ENCODE measurements around the gene NDUFV3.

DNA sequence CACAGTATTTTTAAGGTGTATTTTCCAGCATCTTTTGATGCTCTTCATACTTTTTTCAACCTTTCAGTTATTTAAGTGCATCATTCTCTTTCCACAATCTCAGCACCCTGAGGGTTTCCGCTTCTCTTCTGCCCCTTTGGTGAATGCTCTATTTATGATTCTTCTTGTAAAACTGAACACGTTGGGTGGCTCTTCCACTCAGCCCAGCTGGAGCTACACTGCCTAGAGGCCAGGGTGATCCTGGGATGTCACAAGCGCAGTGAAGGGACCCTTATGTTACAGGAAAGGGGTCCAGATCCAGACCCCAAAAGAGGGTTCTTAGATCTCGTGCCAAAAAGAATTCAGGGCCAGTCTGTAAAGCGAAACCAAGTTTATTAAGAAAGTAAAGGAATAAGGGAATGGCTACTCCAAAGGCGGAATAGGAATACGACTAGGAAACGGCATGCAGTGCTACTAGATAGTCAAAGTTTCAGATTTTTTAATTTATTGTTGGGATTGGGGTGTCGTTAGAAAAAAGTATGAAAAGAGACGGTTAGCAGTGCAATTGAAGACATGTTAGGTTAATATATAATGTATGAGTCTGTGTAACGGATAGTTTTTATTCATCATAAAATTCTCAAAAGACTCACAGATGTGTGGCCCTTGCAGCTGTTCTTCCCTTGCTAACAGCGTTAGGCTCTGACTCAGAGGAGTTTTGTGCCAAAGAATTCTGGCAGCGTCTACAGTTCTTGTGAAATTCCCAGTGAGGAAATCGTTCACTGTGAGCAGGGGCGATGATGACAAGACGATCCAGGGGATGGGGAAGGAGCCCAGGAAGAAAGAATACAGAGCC, 46.7 kb downstream of the NDUFV3 start:
- TF ChIP-seq, protein P1, sequence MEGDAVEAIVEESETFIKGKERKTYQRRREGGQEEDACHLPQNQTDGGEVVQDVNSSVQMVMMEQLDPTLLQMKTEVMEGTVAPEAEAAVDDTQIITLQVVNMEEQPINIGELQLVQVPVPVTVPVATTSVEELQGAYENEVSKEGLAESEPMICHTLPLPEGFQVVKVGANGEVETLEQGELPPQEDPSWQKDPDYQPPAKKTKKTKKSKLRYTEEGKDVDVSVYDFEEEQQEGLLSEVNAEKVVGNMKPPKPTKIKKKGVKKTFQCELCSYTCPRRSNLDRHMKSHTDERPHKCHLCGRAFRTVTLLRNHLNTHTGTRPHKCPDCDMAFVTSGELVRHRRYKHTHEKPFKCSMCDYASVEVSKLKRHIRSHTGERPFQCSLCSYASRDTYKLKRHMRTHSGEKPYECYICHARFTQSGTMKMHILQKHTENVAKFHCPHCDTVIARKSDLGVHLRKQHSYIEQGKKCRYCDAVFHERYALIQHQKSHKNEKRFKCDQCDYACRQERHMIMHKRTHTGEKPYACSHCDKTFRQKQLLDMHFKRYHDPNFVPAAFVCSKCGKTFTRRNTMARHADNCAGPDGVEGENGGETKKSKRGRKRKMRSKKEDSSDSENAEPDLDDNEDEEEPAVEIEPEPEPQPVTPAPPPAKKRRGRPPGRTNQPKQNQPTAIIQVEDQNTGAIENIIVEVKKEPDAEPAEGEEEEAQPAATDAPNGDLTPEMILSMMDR (IDR thresholded peaks at IDR 0.05): no peak
- TF ChIP-seq ZFX (IDR thresholded peaks at IDR 0.05; ENCODE audit: borderline replicate concordance): no peak
